BE2C (cell line): ENCODE measurements around the gene MMP27.

Experiments used
- DNase-seq: peaks from one replicate; pipeline ENCODE4 v3.0.0-alpha.2; 2020
- H3K27me3 ChIP-seq: fragments of 250-450 bp; sonication (Bioruptor Pico); 2 replicates; pipeline ENCODE4 v1.5.1; 2020; ENCODE audit warnings: mild to moderate bottlenecking
- H3K36me3 ChIP-seq: fragments of 250-450 bp; sonication (Bioruptor Pico); 2 replicates; pipeline ENCODE4 v1.5.1; 2020; ENCODE audit warnings: mild to moderate bottlenecking
- H3K4me1 ChIP-seq: fragments of 250-450 bp; sonication (Bioruptor Pico); 2 replicates; pipeline ENCODE4 v1.5.1; 2020
- H3K4me3 ChIP-seq: 2 replicates; pipeline ENCODE4 v1.5.1; 2011; ENCODE audit warnings: low read depth, low read length
- H3K9me3 ChIP-seq: fragments of 250-450 bp; sonication (Bioruptor Pico); 2 replicates; pipeline ENCODE4 v1.5.1; 2020
- TF ChIP-seq, protein P1 (sequence below): IDR thresholded peaks from 2 replicates; pipeline ENCODE4 v1.5.1; 2012; ENCODE audit warnings: mild to moderate bottlenecking, low read depth, low read length

The MMP27 gene

DNA sequence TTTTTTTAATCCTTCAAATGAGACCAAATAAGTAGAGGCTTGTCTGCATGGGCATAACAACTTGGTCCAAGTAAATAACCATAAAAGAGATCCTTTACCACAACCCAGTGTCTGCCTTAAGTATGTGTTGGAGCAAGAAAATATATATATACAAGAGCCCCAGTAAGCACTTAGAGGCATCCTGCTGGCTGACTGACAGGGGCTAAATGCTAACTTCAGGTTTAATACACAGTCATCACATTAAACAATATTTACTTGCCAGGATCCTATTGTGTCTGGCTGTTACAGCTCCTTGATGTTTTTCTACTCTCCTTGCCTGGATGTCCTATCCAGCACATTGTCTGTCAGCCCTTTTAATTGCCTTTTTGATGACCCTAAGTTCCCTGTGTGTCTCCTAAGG lies 43.0 kb downstream of the MMP27 start:
- Histone ChIP-seq H3K4me1 (no peaks in the 10 kb centered on the region), H3K36me3 (no peaks in the 10 kb centered on the region), H3K9me3 (no peaks in the 10 kb centered on the region), H3K4me3 (no peak overlapping the region), H3K27me3 (peaks cover 6% of the 10 kb centered on the region)
- no peak for DNase-seq
- TF ChIP-seq, protein P1, sequence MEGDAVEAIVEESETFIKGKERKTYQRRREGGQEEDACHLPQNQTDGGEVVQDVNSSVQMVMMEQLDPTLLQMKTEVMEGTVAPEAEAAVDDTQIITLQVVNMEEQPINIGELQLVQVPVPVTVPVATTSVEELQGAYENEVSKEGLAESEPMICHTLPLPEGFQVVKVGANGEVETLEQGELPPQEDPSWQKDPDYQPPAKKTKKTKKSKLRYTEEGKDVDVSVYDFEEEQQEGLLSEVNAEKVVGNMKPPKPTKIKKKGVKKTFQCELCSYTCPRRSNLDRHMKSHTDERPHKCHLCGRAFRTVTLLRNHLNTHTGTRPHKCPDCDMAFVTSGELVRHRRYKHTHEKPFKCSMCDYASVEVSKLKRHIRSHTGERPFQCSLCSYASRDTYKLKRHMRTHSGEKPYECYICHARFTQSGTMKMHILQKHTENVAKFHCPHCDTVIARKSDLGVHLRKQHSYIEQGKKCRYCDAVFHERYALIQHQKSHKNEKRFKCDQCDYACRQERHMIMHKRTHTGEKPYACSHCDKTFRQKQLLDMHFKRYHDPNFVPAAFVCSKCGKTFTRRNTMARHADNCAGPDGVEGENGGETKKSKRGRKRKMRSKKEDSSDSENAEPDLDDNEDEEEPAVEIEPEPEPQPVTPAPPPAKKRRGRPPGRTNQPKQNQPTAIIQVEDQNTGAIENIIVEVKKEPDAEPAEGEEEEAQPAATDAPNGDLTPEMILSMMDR: no peak

DNA sequence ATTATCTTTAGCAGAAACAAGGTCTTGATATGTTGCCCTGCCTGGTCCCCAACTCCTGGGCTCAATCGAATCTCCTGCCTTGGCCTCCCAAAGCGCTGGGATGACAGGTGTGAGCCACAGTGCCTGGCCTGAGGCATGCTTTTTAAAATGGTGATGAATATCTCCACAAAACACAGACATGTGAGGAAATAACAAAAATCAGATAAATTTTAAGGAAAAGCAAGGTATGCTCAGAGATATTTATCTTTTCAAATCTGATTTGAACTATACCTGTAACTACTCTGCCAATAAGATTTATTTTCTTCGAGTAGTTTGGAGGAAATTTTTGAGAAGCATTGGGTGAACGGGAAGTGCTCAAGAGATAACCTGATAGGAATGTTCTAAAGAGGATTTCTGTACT lies 44.5 kb downstream of the MMP27 start:
- Histone ChIP-seq H3K36me3 (no peaks in the 10 kb centered on the region), H3K4me3 (no peak overlapping the region)

GRCh38 chr11:102656528-102656927 lies 49.0 kb downstream of the MMP27 start:
- Histone ChIP-seq H3K4me3 (no peak overlapping the region), H3K36me3 (no peaks in the 10 kb centered on the region), H3K4me1 (no peaks in the 10 kb centered on the region), H3K9me3 (peaks cover 3% of the 10 kb centered on the region; the same call in 1 of the 2 replicates), H3K27me3 (peaks cover 6% of the 10 kb centered on the region; the same call in 1 of the 2 replicates)
- TF ChIP-seq, protein P1: no peak
- DNase-seq: no peak

More for the DNA sequence above, 44.5 kb downstream of the MMP27 start:
- no peak for DNase-seq
- Histone ChIP-seq H3K27me3 (peaks cover 6% of the 10 kb centered on the region), H3K4me1 (no peaks in the 10 kb centered on the region), H3K9me3 (no peaks in the 10 kb centered on the region)
- TF ChIP-seq, protein P1: no peak

DNA sequence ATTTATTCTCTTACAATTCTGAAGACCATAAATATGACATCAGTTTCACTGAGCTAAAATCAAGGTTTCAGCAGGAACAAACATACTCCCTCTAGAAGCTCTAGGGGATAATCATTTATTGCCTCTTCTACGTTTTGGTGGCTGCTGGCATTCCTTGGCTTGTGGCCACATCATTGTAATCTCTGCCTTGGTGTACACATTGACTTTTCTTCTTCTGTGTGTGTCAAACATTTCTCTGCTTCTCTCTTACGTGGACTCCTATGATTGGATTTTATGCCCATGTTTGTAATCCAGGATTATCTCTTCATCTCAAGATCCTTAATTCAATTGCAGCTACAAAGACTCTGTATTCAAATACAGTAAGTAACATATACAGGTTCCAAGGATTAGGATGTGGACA lies 50.0 kb downstream of the MMP27 start:
- DNase-seq: no peak
- Histone ChIP-seq H3K27me3 (peaks cover 6% of the 10 kb centered on the region; the same call in 1 of the 2 replicates), H3K9me3 (peaks cover 3% of the 10 kb centered on the region; the same call in 1 of the 2 replicates), H3K4me1 (no peaks in the 10 kb centered on the region), H3K36me3 (no peaks in the 10 kb centered on the region), H3K4me3 (no peak overlapping the region)
- TF ChIP-seq, protein P1: no peak

- peaks cover 3% of the 10 kb centered on the region; the same call in 1 of the 2 replicates for H3K9me3 ChIP-seq
- H3K4me3 ChIP-seq: no peak overlapping the region
- no peak for DNase-seq
- no peaks in the 10 kb centered on the region for H3K4me1 ChIP-seq
- TF ChIP-seq, protein P1: no peak
- peaks cover 5% of the 10 kb centered on the region; the same call in 1 of the 2 replicates for H3K27me3 ChIP-seq
- H3K36me3 ChIP-seq: no peaks in the 10 kb centered on the region
Measured at GRCh38 chr11:102654761-102655160, 50.8 kb downstream of the MMP27 start.

DNA sequence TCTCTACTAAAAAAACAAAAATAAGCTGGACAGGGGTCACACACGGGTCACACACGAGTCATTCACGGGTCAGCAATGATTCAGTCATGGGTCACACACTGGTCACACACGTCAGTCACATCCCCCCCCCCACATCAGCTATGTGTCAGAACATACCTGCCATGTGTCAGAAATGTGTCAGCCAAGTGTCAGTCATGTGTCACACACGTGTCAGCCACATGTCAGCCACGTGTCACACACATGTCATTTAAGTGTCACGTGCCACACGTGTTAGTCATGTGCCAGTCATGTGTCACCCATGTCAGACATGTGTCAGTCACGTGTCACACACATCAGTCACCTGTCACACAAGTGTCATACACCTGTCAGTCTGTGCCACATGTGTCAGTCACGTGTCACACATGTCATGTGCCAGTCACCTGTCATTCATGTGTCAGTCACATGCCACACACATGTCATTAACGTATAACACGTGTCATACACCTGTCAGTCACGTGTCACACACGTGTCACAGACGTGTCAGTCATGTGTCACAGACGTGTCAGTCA lies 51.8 kb downstream of the MMP27 start:
- Histone ChIP-seq H3K36me3 (no peaks in the 10 kb centered on the region), H3K9me3 (peaks cover 3% of the 10 kb centered on the region; the same call in 1 of the 2 replicates), H3K4me1 (no peaks in the 10 kb centered on the region), H3K4me3 (no peak overlapping the region), H3K27me3 (no peaks in the 10 kb centered on the region)
- no peak for DNase-seq
- TF ChIP-seq, protein P1: no peak
